Testis (tissue), 2 donors: Measurements from ENCODE around the gene AKR1A1.

Source experiments
- POLR2A ChIP-seq: fragments of 450-650 bp; IDR thresholded peaks from one replicate; pipeline ENCODE4 v1.6.1; 2017; ENCODE audit warnings: antibody characterized with exemption, mild to moderate bottlenecking, moderate library complexity
- TF ChIP-seq, protein P1 (sequence below), 3 experiments: fragments of 450-650 bp in 2 of 3; fragments of 200-600 bp in 1 of 3; sonication (generic) in 1 of 3; IDR thresholded peaks; one replicate each; pipeline ENCODE4 v1.5.1; 2016 to 2019; ENCODE audit warnings: antibody characterized with exemption in 3 of 3, mild to moderate bottlenecking in 2 of 3, moderate library complexity in 1 of 3

DNA sequence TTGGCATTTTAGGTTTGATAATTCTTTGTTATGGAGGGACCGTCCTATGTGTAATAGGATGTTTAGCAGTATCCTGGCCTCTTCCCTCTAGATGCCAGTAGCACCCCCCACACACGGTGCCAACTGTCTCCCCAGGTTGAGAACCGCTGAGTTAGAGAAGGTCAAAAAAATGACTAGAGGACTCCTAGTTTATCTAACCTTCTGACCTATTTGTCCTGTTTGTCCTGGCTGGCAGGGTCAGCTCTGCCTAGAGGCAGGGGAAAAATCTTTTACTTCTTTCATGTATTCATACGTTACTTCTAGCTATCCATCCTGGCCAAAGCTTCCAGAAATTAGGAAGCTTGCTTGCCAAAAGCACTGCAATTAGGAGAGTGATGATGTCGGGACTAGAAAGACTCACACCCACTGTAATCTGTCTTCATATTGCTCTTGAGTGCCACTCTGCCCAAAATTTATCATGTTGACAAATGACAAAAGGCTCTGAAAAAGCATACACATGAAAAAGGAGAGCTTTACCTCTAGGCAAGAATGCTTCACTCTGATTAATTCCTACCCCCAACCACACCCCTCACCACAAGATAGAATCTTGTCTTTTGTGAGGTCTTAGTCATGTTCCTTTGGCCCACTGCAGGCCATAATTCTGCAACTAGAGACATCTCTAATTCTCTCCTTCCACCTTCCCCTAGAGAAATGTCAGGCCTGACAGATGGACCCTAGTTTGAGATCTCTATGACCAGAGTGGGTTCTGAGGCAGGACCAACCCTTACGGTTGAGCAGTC lies 14.4 kb upstream of the AKR1A1 start:
- TF ChIP-seq, protein P1, sequence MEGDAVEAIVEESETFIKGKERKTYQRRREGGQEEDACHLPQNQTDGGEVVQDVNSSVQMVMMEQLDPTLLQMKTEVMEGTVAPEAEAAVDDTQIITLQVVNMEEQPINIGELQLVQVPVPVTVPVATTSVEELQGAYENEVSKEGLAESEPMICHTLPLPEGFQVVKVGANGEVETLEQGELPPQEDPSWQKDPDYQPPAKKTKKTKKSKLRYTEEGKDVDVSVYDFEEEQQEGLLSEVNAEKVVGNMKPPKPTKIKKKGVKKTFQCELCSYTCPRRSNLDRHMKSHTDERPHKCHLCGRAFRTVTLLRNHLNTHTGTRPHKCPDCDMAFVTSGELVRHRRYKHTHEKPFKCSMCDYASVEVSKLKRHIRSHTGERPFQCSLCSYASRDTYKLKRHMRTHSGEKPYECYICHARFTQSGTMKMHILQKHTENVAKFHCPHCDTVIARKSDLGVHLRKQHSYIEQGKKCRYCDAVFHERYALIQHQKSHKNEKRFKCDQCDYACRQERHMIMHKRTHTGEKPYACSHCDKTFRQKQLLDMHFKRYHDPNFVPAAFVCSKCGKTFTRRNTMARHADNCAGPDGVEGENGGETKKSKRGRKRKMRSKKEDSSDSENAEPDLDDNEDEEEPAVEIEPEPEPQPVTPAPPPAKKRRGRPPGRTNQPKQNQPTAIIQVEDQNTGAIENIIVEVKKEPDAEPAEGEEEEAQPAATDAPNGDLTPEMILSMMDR (IDR thresholded peaks at IDR 0.05) = no peak
- TF ChIP-seq POLR2A = no peak
